Ascending aorta (tissue), 2 donors: Measurements from ENCODE around the gene AIP. TPM values are rescaled to one million over a fixed set of nuclear protein-coding genes. Genes with fewer than 3 reads are reported as not detected.

Experiments
- DNase-seq, 2 donors: peaks; one replicate each; pipeline ENCODE4 v3.0.0-alpha.2; 2019; ENCODE audit warnings: low spot score in 2 of 2
- H3K27ac ChIP-seq, 2 donors: fragments of 200-600 bp; sonication (generic); one replicate each; pipeline ENCODE4 v1.5.1; 2016 to 2017; ENCODE audit warnings: mild to moderate bottlenecking in 1 of 2
- H3K27me3 ChIP-seq: fragments of 200-600 bp; sonication (generic); one replicate; pipeline ENCODE4 v1.5.1; 2017
- H3K36me3 ChIP-seq, 2 donors: fragments of 200-600 bp; sonication (generic); one replicate each; pipeline ENCODE4 v1.5.1; 2016
- H3K4me1 ChIP-seq, 2 donors: fragments of 200-600 bp; sonication (generic); one replicate each; pipeline ENCODE4 v1.5.1; 2016 to 2017; ENCODE audit warnings: mild to moderate bottlenecking in 1 of 2
- H3K4me3 ChIP-seq, 2 donors: fragments of 200-600 bp; sonication (generic); one replicate each; pipeline ENCODE4 v1.5.1; 2016 to 2017; ENCODE audit warnings: mild to moderate bottlenecking in 1 of 2
- H3K9me3 ChIP-seq, 2 donors: fragments of 200-600 bp; sonication (generic); one replicate each; pipeline ENCODE4 v1.5.1; 2016
- intact Hi-C: fragments of 100-400 bp; cut with DNase I; formaldehyde crosslinking; loops from one replicate; pipeline ENCODE4 v1.15.1; 2023
- total RNA-seq: library from RNA; depleted of rRNA; stranded (reverse); fragments of >200 nt; gene quantifications from one replicate; pipeline ENCODE4 v1.1.0, GENCODE V29; 2016
- TF ChIP-seq, protein P1 (sequence below), 3 experiments: fragments of 200-600 bp in 2 of 3; fragments of 450-650 bp in 1 of 3; sonication (generic) in 2 of 3; IDR thresholded peaks; one replicate each; pipeline ENCODE4 v1.5.1; 2016 to 2019; ENCODE audit warnings: antibody characterized with exemption in 3 of 3, mild to moderate bottlenecking in 1 of 3, moderate library complexity in 1 of 3

AIP gene
- total RNA-seq, 1 donor from 2014 or later, result 116 TPM

- Histone ChIP-seq H3K4me3 (no peak overlapping the region), H3K4me1 (no peaks in the 10 kb centered on the region), H3K27ac (no peak overlapping the region), H3K27me3 (no peaks in the 10 kb centered on the region), H3K36me3 (no peaks in the 10 kb centered on the region), H3K9me3 (no peaks in the 10 kb centered on the region)
- no peak for DNase-seq
- intact Hi-C loops, result no loop called here
- TF ChIP-seq, protein P1, sequence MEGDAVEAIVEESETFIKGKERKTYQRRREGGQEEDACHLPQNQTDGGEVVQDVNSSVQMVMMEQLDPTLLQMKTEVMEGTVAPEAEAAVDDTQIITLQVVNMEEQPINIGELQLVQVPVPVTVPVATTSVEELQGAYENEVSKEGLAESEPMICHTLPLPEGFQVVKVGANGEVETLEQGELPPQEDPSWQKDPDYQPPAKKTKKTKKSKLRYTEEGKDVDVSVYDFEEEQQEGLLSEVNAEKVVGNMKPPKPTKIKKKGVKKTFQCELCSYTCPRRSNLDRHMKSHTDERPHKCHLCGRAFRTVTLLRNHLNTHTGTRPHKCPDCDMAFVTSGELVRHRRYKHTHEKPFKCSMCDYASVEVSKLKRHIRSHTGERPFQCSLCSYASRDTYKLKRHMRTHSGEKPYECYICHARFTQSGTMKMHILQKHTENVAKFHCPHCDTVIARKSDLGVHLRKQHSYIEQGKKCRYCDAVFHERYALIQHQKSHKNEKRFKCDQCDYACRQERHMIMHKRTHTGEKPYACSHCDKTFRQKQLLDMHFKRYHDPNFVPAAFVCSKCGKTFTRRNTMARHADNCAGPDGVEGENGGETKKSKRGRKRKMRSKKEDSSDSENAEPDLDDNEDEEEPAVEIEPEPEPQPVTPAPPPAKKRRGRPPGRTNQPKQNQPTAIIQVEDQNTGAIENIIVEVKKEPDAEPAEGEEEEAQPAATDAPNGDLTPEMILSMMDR (IDR thresholded peaks at IDR 0.05), result no peak
Measured at GRCh38 chr11:67517784-67518552, 35.1 kb downstream of the AIP start.

GRCh38 chr11:67519726-67520125 lies 36.9 kb downstream of the AIP start:
- TF ChIP-seq, protein P1 (IDR thresholded peaks at IDR 0.05), result no peak
- no peak for DNase-seq
- Histone ChIP-seq H3K9me3 (no peaks in the 10 kb centered on the region), H3K4me3 (no peak overlapping the region), H3K27ac (no peak overlapping the region), H3K27me3 (no peaks in the 10 kb centered on the region), H3K36me3 (no peaks in the 10 kb centered on the region), H3K4me1 (no peaks in the 10 kb centered on the region)
- intact Hi-C loops, result no loop called here

DNA sequence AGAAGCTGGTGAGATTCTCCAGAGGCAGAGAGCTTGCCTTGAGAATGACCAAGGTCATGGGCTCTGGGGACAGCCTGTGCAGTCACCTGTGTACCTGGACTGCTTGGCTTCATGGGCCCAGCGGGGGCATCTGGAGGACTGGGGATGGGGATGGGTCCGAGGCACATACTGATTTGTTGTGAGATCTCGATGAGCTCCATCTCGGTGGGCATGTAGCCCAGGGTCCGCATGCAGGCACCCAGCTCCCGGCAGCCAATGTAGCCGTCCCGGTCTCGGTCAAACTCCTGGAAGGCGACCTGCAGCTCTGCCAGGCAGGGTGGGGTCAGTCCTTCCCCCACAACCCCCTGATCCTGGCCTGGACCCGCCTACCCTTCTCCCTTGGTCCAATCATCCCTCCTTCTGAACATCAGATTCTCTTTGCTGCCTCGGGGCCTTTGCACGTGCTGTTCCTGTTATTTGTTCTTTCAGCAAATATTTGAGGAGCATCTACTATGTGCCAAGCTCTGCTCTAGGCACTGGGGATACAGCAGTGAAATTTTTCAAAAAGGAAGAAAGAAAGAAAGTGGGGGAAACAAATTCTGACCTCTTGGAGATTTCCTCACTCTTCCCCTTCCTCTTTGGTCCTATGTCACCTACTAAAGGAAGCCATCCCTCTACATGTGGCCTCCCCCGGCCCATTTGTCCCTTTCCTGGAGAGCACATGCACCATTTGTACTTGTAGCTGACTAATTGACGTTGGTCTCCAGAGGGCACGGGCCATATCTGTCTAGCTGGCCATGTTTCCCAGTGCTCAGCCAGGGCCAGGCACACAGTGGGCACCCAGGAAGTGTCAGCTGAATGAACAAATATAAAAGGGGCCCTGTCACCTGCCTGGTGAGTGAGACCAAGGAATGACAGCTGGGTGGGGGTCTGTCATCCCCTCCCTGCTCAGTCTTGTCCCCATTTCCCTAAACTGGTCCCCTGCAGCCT lies 38.3 kb downstream of the AIP start:
- intact Hi-C loops, result no loop called here
- Histone ChIP-seq H3K36me3 (no peaks in the 10 kb centered on the region), H3K9me3 (no peaks in the 10 kb centered on the region), H3K27me3 (no peaks in the 10 kb centered on the region), H3K4me1 (no peaks in the 10 kb centered on the region), H3K27ac (no peak overlapping the region), H3K4me3 (no peak overlapping the region)
- DNase-seq, result no peak
- TF ChIP-seq, protein P1 (IDR thresholded peaks at IDR 0.05), result no peak

DNA sequence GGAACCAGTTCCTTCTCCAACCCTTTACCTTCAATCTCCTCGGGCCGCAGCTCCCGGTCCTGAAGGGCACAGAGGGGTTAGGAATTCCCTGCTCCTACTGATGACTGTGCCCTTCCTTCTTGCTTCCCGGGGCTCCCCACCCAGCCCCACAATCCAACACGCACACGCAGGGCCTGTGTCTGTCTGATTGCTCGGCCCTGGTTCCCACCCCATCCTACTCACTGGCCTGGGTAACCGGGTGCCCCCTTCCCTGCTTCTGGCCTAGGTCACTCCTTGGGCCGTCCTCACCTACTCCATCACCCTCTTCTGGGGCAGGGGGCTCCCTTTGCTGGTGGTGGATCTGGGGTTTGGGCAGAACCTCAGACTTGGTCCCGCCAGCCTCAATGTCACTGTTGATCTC lies 39.1 kb downstream of the AIP start:
- Histone ChIP-seq H3K27me3 (no peaks in the 10 kb centered on the region), H3K36me3 (no peaks in the 10 kb centered on the region), H3K4me3 (no peak overlapping the region), H3K9me3 (no peaks in the 10 kb centered on the region), H3K4me1 (no peaks in the 10 kb centered on the region), H3K27ac (no peak overlapping the region)
- intact Hi-C loops, result no loop called here
- TF ChIP-seq, protein P1 (IDR thresholded peaks at IDR 0.05), result no peak
- no peak for DNase-seq

- Histone ChIP-seq H3K4me1 (no peaks in the 10 kb centered on the region), H3K27me3 (no peaks in the 10 kb centered on the region), H3K4me3 (no peak overlapping the region), H3K36me3 (no peaks in the 10 kb centered on the region), H3K27ac (no peak overlapping the region), H3K9me3 (no peaks in the 10 kb centered on the region)
- intact Hi-C loops, result no loop called here
- DNase-seq, result no peak
- TF ChIP-seq, protein P1 (IDR thresholded peaks at IDR 0.05), result no peak
Measured at GRCh38 chr11:67522338-67522737, 39.5 kb downstream of the AIP start.
